ENCODE data around the gene ZACN.

ZACN gene

DNA sequence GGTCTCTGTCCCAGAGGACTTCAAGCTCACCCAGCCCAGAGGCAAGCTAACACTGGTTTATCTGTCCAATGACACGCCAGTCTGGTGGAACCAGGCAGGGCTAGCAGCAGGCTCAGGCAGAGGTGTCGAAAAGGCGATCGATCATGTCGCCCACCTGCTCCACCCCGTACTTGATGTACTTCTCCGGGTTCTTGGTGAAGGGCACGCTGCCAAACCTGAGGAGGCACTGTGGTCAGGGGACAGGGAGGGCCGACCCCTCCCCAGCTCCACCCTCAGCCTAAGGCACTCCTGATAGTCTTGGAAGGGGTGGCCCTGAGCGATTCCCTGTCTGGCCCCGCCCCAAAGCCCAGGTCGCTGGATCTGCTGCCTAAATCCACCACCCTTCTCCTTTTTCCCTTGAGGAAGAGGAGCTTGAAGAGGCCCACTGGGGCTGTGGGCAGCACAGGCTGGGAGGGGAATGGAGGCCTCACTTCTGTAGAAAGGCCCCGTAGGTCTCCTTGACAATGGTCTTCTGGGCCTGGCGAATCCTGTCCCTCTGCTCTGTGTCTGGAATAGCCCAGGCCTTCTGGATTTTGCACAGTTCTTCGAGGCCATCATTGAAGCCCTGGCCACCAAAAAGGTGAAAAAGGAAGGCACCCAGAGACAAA, 4.7 kb downstream of the ZACN start:
- DNase-seq, result no peak

DNA sequence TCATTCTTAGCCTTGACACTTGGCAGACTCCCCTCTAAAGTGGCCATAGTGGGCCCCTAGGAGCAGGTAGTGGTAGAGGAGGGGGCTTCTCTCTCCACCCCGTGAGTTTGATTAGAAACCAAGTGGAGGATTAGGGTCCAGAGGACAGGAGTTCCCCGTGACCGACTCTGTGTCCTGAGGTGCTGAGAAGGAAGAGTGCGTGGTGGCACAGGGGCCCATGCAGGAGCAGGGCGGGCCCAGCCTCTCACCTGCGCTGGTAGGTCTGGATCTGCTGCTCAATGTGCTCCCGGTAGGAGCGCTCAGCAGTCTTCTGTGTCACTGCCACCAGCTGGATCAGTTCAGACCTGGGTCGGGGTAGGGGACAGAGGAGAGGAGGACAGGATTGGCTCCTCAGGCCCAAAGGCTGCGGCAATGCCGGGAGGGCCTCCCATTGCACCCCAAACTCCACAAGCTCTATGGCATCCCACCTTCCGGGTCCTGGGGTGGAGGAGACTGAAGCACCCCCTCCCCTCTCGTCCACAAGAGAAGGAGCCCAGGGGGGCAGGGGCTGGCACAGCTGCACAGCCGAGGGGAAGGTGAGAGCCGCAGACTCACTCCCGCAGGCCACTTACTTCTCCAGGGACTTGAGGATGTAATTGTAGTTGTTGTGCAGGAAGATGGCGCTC, 6.2 kb downstream of the ZACN start:
- no peak for DNase-seq

- DNase-seq, result no peak
Observed at GRCh38 chr17:76085731-76086366, 6.9 kb downstream of the ZACN start.

DNA sequence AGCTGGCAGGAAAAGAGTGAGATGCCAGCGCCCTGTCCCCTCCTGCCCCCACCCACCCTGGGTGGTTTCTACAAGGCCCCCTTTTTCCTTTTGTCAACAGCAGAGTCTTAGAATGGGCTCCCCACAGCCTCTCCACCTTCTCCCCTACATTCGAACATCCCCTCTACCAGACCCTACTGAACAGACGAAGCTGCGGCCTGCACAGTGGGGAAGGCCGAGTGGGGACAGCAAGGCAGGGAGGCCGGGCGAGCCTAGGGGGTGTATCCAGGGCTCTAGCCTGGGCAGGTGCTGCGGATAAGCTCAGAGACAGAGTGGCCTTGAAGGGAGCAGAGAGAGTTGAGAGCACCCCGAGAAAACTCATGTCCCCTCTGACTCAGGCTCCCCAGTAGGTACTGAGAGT, 7.4 kb downstream of the ZACN start:
- no peak for DNase-seq

- DNase-seq, result no peak
Observed at GRCh38 chr17:76087531-76087930, 8.5 kb downstream of the ZACN start.

DNA sequence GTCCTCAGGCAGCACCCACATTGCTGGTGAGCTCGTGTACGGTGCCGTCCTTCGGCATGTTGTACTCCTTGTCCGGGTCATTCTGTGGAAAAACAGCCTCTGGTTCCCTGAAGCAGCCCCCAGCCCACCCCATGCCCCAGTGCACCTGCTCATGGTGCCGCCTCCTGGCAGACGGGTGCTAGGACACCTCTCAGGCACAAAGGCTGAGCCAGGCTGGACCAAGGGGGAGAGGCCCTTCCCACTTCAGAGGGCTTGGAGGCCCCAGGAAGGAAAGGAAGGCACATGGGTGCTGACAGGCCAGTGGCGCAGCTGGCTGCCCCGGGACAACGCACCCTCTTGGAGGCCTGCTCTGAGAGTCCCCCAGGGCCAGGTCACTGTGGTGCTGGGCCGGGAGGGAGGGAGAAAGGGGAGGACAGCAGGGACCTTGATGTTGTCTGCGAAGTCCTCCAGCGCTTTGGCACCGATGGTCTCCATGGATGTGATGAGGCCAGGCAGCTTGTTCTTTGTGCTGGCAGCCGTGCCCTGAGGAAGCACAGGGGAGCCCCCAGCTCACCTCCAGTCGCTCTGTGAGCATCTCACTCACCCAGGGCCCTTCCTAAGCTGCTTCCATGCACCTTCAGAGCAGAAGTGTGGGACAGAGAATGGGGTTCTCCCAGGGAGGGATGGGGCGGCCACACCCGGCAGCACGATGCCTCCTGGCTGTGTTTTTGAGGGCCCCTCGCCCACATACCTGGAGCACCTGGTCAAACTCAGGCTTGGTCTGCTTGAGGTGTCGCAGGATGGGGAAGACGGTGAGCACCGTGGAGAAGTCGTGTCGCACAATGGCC, 9.3 kb downstream of the ZACN start:
- DNase-seq, result no peak

DNA sequence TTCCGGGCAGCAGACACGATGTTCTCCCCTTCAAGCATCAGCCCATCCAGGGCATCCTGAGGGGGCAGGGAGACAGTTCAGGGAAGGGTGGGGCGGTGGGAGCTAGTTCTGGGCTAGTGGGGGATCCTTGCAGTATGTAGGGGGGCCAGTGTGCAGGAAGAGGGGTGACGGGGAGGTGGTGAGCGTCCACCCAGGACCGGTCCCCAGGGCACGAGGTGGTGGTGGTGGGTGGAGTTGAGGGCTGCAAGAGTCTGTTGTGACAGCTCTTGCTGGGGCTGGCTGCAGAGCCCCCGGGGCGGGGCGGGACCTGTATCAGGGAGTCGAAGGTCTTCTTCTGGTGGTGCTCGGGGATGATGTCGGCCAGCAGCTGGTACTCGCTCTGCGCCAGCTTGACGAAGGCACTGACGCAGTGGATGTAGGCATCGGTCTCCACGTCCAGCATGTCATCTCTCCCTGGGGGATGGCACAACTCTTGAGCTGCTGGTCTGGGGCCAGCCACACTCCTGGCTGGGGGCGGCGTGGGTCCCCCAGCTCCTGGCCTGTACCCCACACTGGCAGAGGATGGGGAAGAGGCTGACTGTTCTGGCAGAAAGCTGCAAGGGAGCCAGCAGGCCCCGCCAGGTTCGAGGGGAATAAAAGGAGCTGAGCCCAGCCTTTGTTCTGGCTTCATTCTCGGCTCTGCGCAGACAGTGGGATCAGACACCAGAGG, 10.0 kb downstream of the ZACN start:
- DNase-seq, result no peak

DNA sequence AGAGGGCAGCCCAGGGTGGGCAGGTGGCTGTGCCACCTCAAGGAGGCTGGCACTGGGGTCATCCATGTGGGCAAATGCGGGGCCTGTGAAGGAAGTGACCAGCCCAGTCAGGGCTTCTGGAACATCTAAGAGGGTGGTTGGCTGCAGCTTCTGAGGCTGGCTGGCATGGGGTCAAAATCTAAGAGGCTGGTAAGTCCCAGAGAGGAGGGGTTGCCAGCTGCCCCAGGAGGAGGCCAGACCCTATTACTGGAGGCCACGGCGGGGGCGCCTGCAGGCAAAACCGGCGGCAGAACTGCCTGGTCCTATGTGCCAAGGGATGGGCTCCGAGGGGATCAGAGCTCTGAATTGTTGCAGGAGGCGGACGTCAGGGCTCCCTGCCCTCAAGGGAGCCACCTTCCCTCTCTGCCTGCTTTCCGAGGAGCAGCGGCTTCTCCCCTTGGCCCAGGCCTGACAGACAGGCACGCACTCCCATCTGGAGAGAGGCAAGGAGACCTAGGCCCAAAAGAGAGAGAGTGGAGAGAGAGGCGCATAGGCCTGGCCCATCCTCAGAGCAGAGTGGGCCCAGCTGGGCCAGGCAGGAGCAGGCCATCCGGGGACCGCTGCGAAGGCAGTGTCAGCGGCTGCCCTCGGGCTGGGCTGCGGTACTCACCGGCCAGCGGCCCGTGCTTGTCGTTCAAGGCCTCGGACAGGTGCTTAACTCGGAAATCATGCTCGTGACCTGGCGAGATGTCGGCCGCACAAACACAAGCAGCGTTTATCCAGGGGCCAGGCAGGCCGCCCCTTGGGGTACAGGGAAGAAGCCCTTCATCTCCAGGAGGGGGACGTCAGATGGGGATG, 10.9 kb downstream of the ZACN start:
- no peak for DNase-seq

DNA sequence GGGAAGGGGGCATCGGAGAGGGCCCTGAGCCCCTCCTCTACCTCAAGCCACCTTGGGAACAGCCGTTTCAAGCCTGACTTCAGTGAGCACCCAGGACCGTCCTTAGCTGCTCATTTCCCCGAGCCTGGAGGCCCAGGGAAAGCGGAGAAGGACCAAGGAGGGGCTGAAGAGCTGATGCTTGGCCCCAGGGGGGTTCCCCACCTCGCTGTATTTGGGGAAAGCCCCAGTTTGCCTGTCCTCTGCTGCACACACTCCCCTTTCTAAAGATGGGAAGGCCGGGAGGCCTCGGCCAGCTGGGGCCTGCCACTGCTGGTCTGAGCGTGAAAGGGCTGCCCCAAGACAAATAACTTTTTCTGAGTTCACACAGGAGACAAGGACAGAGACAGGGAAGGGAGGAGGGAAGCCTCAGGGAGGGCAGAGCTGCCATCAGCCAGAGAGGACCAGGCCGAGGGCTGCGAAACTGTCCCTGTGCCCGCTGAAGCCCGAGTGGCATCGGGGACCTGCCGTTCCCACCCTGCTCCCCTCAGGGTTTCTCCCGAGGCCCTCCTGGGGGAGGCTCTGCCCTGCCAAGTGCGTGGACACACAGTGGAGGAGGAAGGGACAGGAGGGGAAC, 11.6 kb downstream of the ZACN start:
- DNase-seq, result no peak

- DNase-seq, result no peak
Observed at GRCh38 chr17:76091526-76092286, 12.7 kb downstream of the ZACN start.

- no peak for DNase-seq
Observed at GRCh38 chr17:76092526-76093413, 13.8 kb downstream of the ZACN start.

DNA sequence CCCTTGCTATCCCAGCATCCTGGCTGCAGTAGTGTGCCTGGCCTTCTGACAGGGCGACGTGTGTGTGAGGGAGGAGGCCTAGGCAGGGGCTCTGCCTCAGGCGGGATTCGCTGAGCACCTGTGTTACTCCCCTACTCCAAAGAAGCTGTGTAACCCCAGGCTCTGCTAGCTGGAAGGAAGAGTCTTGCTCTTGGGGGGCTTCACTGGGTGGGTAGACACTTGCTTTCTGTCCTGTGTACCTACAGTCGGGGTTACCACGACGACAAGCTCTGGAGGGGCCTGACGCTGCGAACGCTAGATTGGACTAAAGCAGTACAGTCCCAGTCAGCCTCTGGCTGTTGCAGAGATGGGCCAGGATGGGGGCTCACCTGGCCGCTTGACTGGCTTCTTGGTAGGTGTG, 15.1 kb downstream of the ZACN start:
- no peak for DNase-seq

DNA sequence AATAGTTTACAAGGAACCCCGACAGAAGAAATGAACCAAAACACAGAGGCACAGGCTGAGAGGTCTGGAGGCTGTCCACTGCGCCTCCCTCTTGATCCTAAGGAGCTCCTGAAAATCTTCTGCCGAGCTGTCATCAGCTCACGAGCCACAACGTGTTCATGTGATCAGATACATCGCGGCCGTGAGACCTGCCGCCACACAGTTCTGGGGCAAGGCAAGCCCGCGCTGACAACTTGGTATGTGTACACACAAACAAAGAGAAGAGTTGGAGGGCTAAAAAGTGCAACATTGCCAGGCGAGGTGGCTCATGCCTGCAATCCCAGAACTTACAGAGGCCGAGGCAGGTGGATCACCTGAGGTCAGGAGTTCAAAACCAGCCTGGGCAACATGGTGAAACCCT, 17.0 kb downstream of the ZACN start:
- no peak for DNase-seq

DNA sequence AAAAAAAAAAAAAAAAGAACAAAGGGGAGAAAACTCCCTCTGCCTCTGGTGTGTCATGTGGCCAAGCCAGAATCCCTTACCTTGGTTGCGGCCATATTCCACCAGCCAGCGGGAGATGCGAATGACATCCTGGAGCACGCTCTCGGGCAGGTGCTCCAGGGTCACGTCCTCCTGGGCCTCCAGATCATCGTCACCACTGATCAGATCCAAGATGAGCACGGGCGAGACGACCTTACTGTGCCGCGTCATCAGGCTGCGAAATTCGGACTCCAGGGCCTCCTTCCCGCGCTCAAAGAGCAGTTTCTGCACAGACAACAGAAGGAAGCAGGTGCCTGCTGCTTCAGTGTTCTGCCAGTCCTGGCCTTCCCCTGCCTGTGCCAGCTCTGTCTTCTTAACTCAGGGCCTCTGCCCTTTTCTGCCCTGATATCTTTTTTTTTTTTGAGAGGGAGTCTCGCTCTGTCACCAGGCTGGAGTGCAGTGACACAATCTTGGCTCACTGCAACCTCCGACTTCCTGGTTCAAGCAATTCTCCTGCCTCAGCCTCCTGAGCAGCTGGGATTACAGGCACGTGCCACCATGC, 18.8 kb downstream of the ZACN start:
- no peak for DNase-seq

- DNase-seq, result no peak
Observed at GRCh38 chr17:76102944-76103273, 23.9 kb downstream of the ZACN start.

DNA sequence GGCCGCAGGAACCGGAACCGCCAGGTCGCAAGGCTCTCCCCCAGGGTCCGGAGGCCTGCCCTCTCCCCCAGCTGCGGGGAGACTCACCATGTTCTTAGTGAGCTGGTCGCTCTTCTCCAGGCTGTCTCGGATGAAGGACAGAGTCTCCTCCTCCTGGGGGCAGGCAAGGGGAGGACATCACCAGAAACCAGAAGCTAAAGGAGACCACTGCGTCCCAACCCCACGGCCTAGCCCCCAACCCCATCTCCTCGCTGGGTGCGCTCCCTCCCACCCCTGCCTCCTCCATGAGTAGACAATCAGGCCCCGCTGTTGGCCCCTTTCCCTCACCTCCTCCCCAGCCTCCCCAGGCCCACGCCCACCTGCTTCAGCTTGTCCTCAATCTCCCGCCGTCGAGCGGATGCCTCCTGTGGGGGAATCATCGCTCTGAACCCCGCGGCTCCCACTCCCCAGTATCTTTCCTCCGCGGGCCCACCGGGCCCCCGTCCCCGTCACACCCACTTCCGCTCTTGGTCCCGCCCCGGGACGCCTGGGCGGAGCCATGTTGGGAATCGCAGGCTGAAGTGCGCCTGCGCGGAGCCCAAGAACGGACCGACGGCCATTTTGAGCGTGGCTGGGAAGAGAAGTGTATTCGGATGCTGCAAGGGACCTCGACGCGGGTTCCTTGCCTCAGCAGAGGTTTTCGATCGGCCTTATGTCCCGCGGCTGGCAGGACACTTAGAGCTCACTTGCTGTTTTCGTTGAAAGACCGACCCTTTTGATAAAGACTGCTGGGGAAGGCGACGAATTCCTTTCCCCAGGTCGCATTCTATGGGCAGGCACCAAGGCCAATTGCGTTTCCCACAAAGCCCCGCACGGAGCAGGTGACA, 24.5 kb downstream of the ZACN start, which contains the start of gene EXOC7:
Gene EXOC7 (minus strand): TSS at position 514 of the 866 bp plus-strand sequence. CDS start 95 bp downstream, at position 419.
- peak; percentile 90 for DNase-seq

GRCh38 chr17:76104140-76104895, 25.3 kb downstream of the ZACN start:
- no peak for DNase-seq

GRCh38 chr17:76104896-76105231, 25.9 kb downstream of the ZACN start:
- no peak for DNase-seq

Measured in fibroblast of skin of right quadriceps (primary cell).